HepG2 (cell line): ENCODE measurements around the gene KRT76.

Experiments
- FOXK2 ChIP-seq: fragments of 450-650 bp; IDR thresholded peaks from 2 replicates; pipeline ENCODE4 v1.6.1; 2016
- HOXA3 ChIP-seq: sonication (generic); formaldehyde crosslinking; IDR thresholded peaks from 2 replicates; pipeline ENCODE4 v1.5.0; 2020; ENCODE audit warnings: missing genetic modification reagents
- JUND ChIP-seq: sonication (generic); formaldehyde crosslinking; IDR thresholded peaks from 2 replicates; pipeline ENCODE4 v1.8.0; 2022; ENCODE audit warnings: mild to moderate bottlenecking, missing genetic modification reagents
- MTF2 ChIP-seq: sonication (generic); formaldehyde crosslinking; IDR thresholded peaks from 2 replicates; pipeline ENCODE4 v1.5.0; 2020; ENCODE audit warnings: missing genetic modification reagents, borderline replicate concordance
- POLR2A ChIP-seq, 2 experiments: IDR thresholded peaks; 2 replicates each; pipeline ENCODE4 v1.6.1; 2011; ENCODE audit warnings: low read depth in 2 of 2, low read length in 2 of 2, mild to moderate bottlenecking in 1 of 2, moderate library complexity in 1 of 2; ENCODE audit not compliant: insufficient read depth in 1 of 2
- ZBTB1 ChIP-seq: sonication (generic); formaldehyde crosslinking; IDR thresholded peaks from 2 replicates; pipeline ENCODE4 v1.4.0; 2020; ENCODE audit warnings: missing genetic modification reagents, borderline replicate concordance
- ZFP91 ChIP-seq: sonication (generic); formaldehyde crosslinking; IDR thresholded peaks from 2 replicates; pipeline ENCODE4 v1.9.0; 2022; ENCODE audit warnings: missing genetic modification reagents, mild to moderate bottlenecking, borderline replicate concordance
- ZNF263 ChIP-seq: sonication (generic); formaldehyde crosslinking; IDR thresholded peaks from 2 replicates; pipeline ENCODE4 v1.4.0; 2020; ENCODE audit warnings: missing genetic modification reagents
- ZNF546 ChIP-seq: sonication (generic); formaldehyde crosslinking; conservative IDR thresholded peaks from 2 replicates; pipeline ENCODE4 v1.8.1; 2023; ENCODE audit warnings: mild to moderate bottlenecking, missing genetic modification reagents
- ZNF850 ChIP-seq: sonication (generic); formaldehyde crosslinking; conservative IDR thresholded peaks from 2 replicates; pipeline ENCODE4 v1.9.0; 2021; ENCODE audit warnings: mild to moderate bottlenecking, missing genetic modification reagents
- ZXDC ChIP-seq: sonication (generic); formaldehyde crosslinking; IDR thresholded peaks from 2 replicates; pipeline ENCODE4 v1.5.0; 2020; ENCODE audit warnings: mild to moderate bottlenecking, missing genetic modification reagents
- TF ChIP-seq, protein P1 (sequence below): sonication (generic); formaldehyde crosslinking; IDR thresholded peaks from 2 replicates; pipeline ENCODE4 v1.4.0; 2020; ENCODE audit warnings: missing genetic modification reagents

DNA sequence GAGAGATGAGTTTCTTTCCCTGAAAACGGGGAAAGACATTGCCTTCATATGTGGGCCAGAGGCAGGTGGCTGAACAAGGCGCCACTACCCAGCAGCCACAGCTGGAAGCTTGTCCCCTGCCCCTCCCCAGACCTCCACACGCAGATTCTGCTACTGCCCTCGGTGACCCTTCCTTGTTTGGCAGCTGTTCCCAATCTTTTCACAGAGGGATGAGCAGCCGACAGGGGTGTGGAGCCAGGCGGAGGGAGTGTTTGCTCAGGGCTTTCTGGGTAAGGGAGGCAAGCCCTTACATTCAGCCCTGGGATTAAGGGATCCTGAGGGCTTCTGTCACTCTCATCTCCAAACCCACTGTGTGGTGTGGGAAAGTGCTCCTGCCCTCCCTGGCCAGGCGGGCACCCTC, 41.2 kb upstream of the KRT76 start:
- no peak for TF ChIP-seq MTF2 (CRISPR knock-in tag)
- no peak for TF ChIP-seq ZBTB1 (CRISPR knock-in tag)
- no peak for TF ChIP-seq ZFP91
- TF ChIP-seq JUND (CRISPR knock-in tag) = no peak
- no peak for TF ChIP-seq ZXDC (CRISPR knock-in tag)
- TF ChIP-seq, protein P1, sequence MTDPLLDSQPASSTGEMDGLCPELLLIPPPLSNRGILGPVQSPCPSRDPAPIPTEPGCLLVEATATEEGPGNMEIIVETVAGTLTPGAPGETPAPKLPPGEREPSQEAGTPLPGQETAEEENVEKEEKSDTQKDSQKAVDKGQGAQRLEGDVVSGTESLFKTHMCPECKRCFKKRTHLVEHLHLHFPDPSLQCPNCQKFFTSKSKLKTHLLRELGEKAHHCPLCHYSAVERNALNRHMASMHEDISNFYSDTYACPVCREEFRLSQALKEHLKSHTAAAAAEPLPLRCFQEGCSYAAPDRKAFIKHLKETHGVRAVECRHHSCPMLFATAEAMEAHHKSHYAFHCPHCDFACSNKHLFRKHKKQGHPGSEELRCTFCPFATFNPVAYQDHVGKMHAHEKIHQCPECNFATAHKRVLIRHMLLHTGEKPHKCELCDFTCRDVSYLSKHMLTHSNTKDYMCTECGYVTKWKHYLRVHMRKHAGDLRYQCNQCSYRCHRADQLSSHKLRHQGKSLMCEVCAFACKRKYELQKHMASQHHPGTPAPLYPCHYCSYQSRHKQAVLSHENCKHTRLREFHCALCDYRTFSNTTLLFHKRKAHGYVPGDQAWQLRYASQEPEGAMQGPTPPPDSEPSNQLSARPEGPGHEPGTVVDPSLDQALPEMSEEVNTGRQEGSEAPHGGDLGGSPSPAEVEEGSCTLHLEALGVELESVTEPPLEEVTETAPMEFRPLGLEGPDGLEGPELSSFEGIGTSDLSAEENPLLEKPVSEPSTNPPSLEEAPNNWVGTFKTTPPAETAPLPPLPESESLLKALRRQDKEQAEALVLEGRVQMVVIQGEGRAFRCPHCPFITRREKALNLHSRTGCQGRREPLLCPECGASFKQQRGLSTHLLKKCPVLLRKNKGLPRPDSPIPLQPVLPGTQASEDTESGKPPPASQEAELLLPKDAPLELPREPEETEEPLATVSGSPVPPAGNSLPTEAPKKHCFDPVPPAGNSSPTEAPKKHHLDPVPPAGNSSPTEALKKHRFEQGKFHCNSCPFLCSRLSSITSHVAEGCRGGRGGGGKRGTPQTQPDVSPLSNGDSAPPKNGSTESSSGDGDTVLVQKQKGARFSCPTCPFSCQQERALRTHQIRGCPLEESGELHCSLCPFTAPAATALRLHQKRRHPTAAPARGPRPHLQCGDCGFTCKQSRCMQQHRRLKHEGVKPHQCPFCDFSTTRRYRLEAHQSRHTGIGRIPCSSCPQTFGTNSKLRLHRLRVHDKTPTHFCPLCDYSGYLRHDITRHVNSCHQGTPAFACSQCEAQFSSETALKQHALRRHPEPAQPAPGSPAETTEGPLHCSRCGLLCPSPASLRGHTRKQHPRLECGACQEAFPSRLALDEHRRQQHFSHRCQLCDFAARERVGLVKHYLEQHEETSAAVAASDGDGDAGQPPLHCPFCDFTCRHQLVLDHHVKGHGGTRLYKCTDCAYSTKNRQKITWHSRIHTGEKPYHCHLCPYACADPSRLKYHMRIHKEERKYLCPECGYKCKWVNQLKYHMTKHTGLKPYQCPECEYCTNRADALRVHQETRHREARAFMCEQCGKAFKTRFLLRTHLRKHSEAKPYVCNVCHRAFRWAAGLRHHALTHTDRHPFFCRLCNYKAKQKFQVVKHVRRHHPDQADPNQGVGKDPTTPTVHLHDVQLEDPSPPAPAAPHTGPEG (CRISPR knock-in tag) = no peak
- TF ChIP-seq POLR2A (IDR thresholded peaks at IDR 0.05; ENCODE audit: insufficient read depth in 1 of 2, low read depth in 2 of 2, low read length in 2 of 2) = no peak
- no peak for TF ChIP-seq HOXA3 (CRISPR knock-in tag)
- TF ChIP-seq ZNF263 (CRISPR knock-in tag) = no peak
- TF ChIP-seq ZNF850 = no peak
- no peak for TF ChIP-seq ZNF546 (CRISPR knock-in tag)
- TF ChIP-seq FOXK2 = no peak
